ENCODE measurements around the gene ETV2. TPM values are rescaled to one million over a fixed set of nuclear protein-coding genes. Genes with fewer than 3 reads are reported as not detected.

ETV2 gene
- total and polyA plus RNA-seq, 2 of the 4 experiments (the other 2 are of a cell fraction) = 1.2 TPM; not detected in 1

- Histone ChIP-seq H2BK20ac (ENCODE audit: low read depth, low read length) (no peak overlapping the region), H3K27ac (ENCODE audit: insufficient read depth, low read length) (no peak overlapping the region), H3K9me1 (ENCODE audit: insufficient read depth, low read length) (0 out of 2 replicates have a peak, but pooled peaks cover 5% of the 10 kb centered on the region), H3K4ac (ENCODE audit: low read depth, low read length) (no peak overlapping the region), H2BK15ac (ENCODE audit: low read depth, low read length) (no peak overlapping the region), H3K18ac (ENCODE audit: low read depth, low read length) (no peak overlapping the region), H3K79me1 (ENCODE audit: low read depth in 1 of 2, low read length in 2 of 2) (peaks cover 0 to 1% of the 10 kb centered on the region in 2 experiments; a peak in 1 of 4 replicates), H2AK9ac (replicated peaks; ENCODE audit: low read depth, low read length, poor library complexity) (no peak overlapping the region), H2AK5ac (ENCODE audit: low read depth, low read length) (no peak overlapping the region), H3K56ac (ENCODE audit: extremely low read depth, insufficient read depth, low read length) (no peak overlapping the region), H3K36me3 (ENCODE audit: control insufficient read depth, insufficient read depth, low read length) (peaks cover 53% of the 10 kb centered on the region), H3K4me1 (ENCODE audit: control insufficient read depth, insufficient read depth, low read length) (peaks cover 3% of the 10 kb centered on the region; the same call in 1 of the 2 replicates), H4K8ac (ENCODE audit: low read depth in 2 of 2, low read length in 2 of 2) (no peak overlapping the region), H2AFZ (replicated peaks; ENCODE audit: low read length, poor library complexity) (no peak overlapping the region), H4K5ac (ENCODE audit: low read depth, low read length) (no peak overlapping the region), H3K4me3 (ENCODE audit: insufficient read depth, low read depth, low read length) (no peak overlapping the region), H3K27me3 (ENCODE audit: control insufficient read depth, insufficient read depth, low read length) (no peaks in the 10 kb centered on the region), H2BK120ac (ENCODE audit: low read depth, low read length) (no peak overlapping the region), H2BK5ac (ENCODE audit: low read depth, low read length, poor library complexity, severe bottlenecking) (no peak overlapping the region), H4K20me1 (ENCODE audit: insufficient read depth, low read length) (no peaks in the 10 kb centered on the region), H3K14ac (replicated peaks; ENCODE audit: low read depth, low read length) (no peak overlapping the region), H3K23ac (ENCODE audit: low read depth, low read length) (no peak overlapping the region), H3K4me2 (ENCODE audit: low read depth, low read length) (no peak overlapping the region), H3K9me3 (ENCODE audit: control insufficient read depth, insufficient read depth, low read length) (no peaks in the 10 kb centered on the region), H3K9ac (ENCODE audit: low read depth, low read length) (no peak overlapping the region), H4K91ac (ENCODE audit: insufficient read depth, low read depth, low read length) (no peak overlapping the region)
- DNase-seq (no peak), ATAC-seq (ENCODE audit: low read depth) (no peak)
- intact Hi-C loops (cut with micrococcal nuclease) = no loop called here
- CTCF ChIA-PET = no interaction called here
- dilution Hi-C loops (cut with HindIII; ENCODE audit: low sequenced_read_pairs, unreplicated experiment) = no loop called here
- in situ Hi-C loops (cut with MboI; ENCODE audit: low sequenced_read_pairs) = no loop called here
- no CpG with 5 or more reads among the region's 3 CpGs for WGBS, 2 experiments (ENCODE audit: extremely low coverage in 2 of 2, insufficient read length in 1 of 2)
- TF ChIP-seq RCOR1 (IDR thresholded peaks at IDR 0.05; ENCODE audit: insufficient replicate concordance, low read length) (no peak), MAZ (IDR thresholded peaks at IDR 0.05; ENCODE audit: borderline replicate concordance, low read depth, low read length) (no peak), CHD1 (IDR thresholded peaks at IDR 0.05; ENCODE audit: low read depth, low read length) (no peak), MXI1 (IDR thresholded peaks at IDR 0.05; ENCODE audit: borderline replicate concordance, low read depth, low read length) (no peak), RFX5 (IDR thresholded peaks at IDR 0.05; ENCODE audit: low read depth, low read length) (no peak), POLR2A (IDR thresholded peaks at IDR 0.05; ENCODE audit: low read depth, low read length) (no peak), ELK1 (IDR thresholded peaks at IDR 0.05; ENCODE audit: borderline replicate concordance, low read depth, low read length) (no peak), RAD21 (IDR thresholded peaks at IDR 0.05; ENCODE audit: low read length) (no peak), FOS (IDR thresholded peaks at IDR 0.05; ENCODE audit: low read depth, low read length) (no peak)
- POLR2A ChIA-PET (ENCODE audit: unreplicated experiment) = no interaction called here
- BruUV-seq (replicated peaks) = no TSS peak
These were observed 4.9 kb upstream of the ETV2 start for GRCh38 chr19:35636651-35637050.
